T-helper 1 cell treated with Interleukin-12 subunit alpha and Interleukin-12 subunit beta and Interleukin-4 antibody, amounts not matched to agents 30 μg/mL and 1 μg/mL, for 36 hours (primary cell): Measurements from ENCODE around the gene STAC2.

Experiments used
- H3K27ac Mint-ChIP-seq: one replicate; pipeline ENCODE4 v1.8.0; 2021; ENCODE audit warnings: mild to moderate bottlenecking, mixed read lengths
- H3K27me3 Mint-ChIP-seq: one replicate; pipeline ENCODE4 v1.8.0; 2021; ENCODE audit warnings: low read depth, mixed read lengths
- H3K36me3 Mint-ChIP-seq: one replicate; pipeline ENCODE4 v1.8.0; 2021; ENCODE audit warnings: low read depth, mixed read lengths
- H3K4me1 Mint-ChIP-seq: one replicate; pipeline ENCODE4 v1.8.0; 2021; ENCODE audit warnings: low read depth, mixed read lengths
- H3K4me3 Mint-ChIP-seq: one replicate; pipeline ENCODE4 v1.8.0; 2021; ENCODE audit warnings: mild to moderate bottlenecking, moderate library complexity, mixed read lengths
- H3K9me3 Mint-ChIP-seq: one replicate; pipeline ENCODE4 v1.8.0; 2021; ENCODE audit warnings: mixed read lengths

The STAC2 gene

DNA sequence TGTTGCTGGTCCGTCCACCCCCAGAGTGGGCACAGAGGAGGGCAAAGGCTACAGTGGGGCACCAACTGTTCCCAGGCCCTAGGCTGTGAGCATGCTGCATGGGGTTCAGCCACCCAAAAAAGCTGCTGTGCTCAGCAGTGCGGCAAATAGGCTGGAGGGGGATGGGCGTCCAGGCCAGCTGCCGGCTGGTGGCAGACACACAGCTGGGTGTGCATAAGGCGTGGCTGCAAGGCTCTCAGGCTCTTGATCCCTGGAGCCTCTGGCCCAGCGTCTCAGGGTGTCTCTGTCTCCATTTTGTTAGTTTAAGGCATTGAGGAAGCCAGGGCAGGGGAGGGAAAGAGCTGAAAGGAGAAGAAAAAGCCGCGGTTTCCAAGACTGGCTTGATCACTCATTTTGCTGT lies 16.9 kb downstream of the STAC2 start:
- Mint-ChIP-seq H3K27ac (no peak overlapping the region), H3K4me3 (no peak overlapping the region)

DNA sequence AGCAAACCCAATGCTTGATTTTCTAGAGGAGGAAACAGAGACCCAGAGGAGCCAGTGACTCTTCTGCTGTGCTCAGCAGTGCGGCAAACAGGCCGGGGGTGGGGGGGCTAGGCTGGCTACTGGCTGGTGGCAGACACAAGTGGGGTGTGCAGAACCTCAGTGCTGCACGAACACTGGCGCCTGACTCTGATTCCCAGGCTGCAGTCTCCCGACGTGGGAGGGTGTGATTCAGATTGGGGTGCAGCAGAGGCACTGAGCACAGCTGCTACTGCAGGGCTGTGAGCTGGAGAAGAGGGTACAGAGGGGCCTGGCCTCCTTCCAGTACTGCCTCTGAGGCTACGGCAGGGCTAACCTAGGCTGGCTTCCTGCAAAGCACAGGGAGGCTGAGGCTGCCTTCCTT lies 17.6 kb downstream of the STAC2 start:
- no peaks in the 10 kb centered on the region for H3K9me3 Mint-ChIP-seq
- H3K27ac Mint-ChIP-seq = no peak overlapping the region
- peaks cover 19% of the 10 kb centered on the region for H3K36me3 Mint-ChIP-seq
- H3K27me3 Mint-ChIP-seq = peaks cover 24% of the 10 kb centered on the region
- peaks cover 17% of the 10 kb centered on the region for H3K4me1 Mint-ChIP-seq
- H3K4me3 Mint-ChIP-seq = no peak overlapping the region

More for the DNA sequence above, 16.9 kb downstream of the STAC2 start:
- Mint-ChIP-seq H3K36me3 (peaks cover 13% of the 10 kb centered on the region), H3K27me3 (peaks cover 24% of the 10 kb centered on the region), H3K9me3 (no peaks in the 10 kb centered on the region), H3K4me1 (peaks cover 17% of the 10 kb centered on the region)

DNA sequence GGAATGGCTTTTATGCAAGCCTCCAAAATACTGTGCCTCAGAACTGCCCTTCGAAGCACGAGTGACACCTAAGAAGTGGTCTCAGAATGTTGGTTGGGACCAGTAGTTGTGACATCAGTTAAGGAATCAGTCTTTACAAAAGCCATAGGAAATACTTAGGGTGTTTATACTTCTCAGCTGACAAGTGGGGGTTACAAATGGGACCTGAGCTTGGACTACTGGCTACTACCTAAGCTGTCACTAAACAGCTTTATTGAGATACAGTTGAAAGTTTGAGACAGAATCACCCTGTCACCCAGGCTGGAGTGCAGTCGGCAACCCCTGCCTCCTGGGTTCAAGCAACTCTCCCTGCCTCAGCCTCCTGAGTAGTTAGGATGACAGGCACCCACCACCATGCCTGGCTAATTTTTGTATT lies 20.6 kb downstream of the STAC2 start:
- H3K36me3 Mint-ChIP-seq = peaks cover 41% of the 10 kb centered on the region
- peak overlapping the region; percentile 24 for H3K27ac Mint-ChIP-seq
- H3K4me3 Mint-ChIP-seq = no peak overlapping the region
- H3K4me1 Mint-ChIP-seq = peaks cover 34% of the 10 kb centered on the region
- H3K27me3 Mint-ChIP-seq = peaks cover 12% of the 10 kb centered on the region
- H3K9me3 Mint-ChIP-seq = no peaks in the 10 kb centered on the region

DNA sequence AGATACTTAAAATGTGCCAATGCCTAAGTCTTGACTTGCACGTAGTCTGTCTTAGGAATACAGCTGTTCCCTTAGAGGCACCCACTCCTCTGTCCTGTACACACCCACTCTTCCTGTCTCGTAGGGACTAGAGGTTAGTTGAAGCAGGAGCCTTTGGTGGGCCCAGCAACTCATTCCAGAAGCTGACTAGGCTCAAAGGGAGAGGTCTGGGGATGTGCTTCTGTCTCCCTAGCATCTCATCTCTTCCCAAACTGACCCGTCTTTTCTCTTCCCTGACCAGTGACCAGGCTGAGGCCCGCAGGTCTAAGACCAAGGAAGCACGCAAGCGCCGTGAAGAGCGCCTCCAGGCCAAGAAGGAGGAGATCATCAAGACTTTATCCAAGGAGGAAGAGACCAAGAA lies 21.5 kb downstream of the STAC2 start:
- Mint-ChIP-seq H3K4me3 (no peak overlapping the region), H3K27ac (no peak overlapping the region), H3K27me3 (peaks cover 10% of the 10 kb centered on the region)

DNA sequence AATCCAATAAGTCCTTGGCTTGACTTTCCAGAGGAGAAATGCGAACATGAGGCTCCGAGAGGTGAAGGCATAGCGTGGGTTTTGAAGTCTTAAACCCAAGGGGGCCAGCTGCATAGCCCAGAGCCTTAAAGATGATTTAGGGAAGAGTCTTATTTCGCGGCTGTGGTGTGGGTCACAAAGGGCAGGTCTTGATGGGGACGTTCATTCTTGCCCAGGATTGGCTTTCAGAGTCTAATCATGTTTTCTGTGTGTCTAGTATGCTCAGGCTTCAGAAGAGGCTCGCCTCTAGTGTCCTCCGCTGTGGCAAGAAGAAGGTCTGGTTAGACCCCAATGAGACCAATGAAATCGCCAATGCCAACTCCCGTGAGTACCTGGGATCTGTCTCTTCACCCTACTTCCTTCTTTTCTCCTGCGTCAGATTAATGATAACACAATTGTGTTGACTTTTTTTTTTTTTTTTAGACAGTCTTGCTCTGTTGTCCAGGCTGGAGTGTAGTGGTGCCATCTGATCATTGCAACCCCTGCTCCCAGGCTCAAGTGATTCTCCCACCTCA lies 24.7 kb downstream of the STAC2 start:
- Mint-ChIP-seq H3K4me1 (peaks cover 43% of the 10 kb centered on the region), H3K4me3 (peak overlapping the region; percentile 86), H3K27me3 (no peaks in the 10 kb centered on the region), H3K9me3 (no peaks in the 10 kb centered on the region), H3K27ac (peak overlapping the region; percentile 99), H3K36me3 (peaks cover 45% of the 10 kb centered on the region)

More for the DNA sequence above, 21.5 kb downstream of the STAC2 start:
- H3K36me3 Mint-ChIP-seq = peaks cover 45% of the 10 kb centered on the region
- no peaks in the 10 kb centered on the region for H3K9me3 Mint-ChIP-seq
- H3K4me1 Mint-ChIP-seq = peaks cover 37% of the 10 kb centered on the region

DNA sequence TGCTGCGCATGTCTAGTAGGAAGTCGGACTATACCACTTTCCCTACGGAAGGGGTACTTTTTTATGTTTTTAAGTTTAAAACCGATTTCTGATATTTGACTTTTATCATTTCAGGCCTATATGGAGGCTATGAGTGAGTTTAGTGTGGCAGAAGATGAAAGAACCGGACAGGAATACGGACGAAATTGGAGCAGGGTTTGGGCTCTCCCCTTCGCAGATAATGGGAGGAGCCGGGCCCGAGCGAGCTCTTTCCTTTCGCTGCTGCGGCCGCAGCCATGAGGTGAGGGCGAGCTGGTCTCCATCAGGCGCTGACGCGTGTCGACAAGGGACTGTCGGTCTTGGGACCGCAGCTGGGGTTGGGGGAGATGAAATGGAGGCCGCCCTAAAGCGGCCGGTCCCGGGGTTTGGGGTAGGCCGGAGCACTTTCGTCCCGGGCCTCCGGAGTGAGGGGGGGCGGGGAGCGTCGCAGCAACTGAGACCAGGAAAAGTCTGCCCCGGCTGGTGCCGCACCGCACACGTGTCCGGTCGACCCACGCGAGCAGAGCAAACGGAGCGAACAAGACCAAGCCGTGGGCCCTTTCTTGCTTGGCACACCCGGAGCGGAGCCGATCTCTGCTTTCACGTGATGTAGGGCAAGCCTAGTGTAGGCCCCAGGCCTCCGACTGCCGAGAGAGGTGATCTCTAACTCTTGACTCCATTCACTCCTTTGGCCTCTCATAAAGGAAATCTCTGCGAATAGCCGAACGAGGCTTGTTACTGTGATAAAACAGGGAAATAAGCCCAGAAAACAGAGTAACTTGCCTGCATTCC lies 25.5 kb downstream of the STAC2 start, which contains the start of gene RPL19:
Gene RPL19 (plus strand): TSS at position 214 of the 810 bp plus-strand sequence. CDS start 62 bp downstream, at position 276.
- peak within 1 kb of the TSS; percentile 86 for H3K4me3 Mint-ChIP-seq
- H3K27me3 Mint-ChIP-seq = no peaks in the 10 kb centered on the region
- H3K4me1 Mint-ChIP-seq = peaks cover 48% of the 10 kb centered on the region
- peaks cover 45% of the 10 kb centered on the region for H3K36me3 Mint-ChIP-seq
- H3K9me3 Mint-ChIP-seq = no peaks in the 10 kb centered on the region
- H3K27ac Mint-ChIP-seq = peak within 1 kb of the TSS; percentile 99

DNA sequence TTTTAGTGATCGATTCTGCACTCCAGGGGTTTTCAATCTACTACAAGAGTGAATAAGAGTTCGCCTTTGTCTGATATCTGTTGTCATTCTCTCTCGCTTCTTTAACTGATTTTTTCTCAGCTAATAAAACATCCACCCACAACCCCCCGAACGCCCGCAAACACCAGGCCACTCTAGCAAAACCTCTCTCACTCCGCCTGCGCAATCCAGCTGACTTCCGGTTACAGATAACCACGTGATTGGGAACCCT lies 26.0 kb downstream of the STAC2 start:
- H3K27me3 Mint-ChIP-seq = no peaks in the 10 kb centered on the region
- peaks cover 51% of the 10 kb centered on the region for H3K4me1 Mint-ChIP-seq
- H3K36me3 Mint-ChIP-seq = peaks cover 40% of the 10 kb centered on the region
- H3K27ac Mint-ChIP-seq = peak overlapping the region; percentile 99
- no peaks in the 10 kb centered on the region for H3K9me3 Mint-ChIP-seq
- peak overlapping the region; percentile 86 for H3K4me3 Mint-ChIP-seq

DNA sequence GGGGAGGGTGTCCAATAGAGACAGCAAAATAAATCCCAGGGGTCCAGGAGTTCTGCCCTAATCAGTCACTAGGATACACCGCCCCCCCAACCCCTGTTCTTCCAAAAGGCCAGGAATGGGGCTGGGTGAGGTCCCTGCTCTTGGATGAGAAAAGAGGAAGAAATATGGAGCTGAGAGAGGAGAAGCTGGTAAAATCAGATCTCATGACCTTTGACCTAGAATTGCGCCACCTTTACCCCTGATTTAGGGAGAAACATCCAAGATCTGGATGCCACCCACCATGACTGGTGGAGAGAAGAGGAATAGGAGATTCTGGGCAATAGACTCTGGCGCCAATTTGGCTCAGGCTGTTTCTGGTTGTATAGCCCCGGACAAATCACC lies 27.6 kb downstream of the STAC2 start:
- Mint-ChIP-seq H3K27ac (peak overlapping the region; percentile 80), H3K4me3 (peak overlapping the region; percentile 86), H3K27me3 (no peaks in the 10 kb centered on the region), H3K4me1 (peaks cover 55% of the 10 kb centered on the region), H3K36me3 (peaks cover 31% of the 10 kb centered on the region), H3K9me3 (no peaks in the 10 kb centered on the region)

DNA sequence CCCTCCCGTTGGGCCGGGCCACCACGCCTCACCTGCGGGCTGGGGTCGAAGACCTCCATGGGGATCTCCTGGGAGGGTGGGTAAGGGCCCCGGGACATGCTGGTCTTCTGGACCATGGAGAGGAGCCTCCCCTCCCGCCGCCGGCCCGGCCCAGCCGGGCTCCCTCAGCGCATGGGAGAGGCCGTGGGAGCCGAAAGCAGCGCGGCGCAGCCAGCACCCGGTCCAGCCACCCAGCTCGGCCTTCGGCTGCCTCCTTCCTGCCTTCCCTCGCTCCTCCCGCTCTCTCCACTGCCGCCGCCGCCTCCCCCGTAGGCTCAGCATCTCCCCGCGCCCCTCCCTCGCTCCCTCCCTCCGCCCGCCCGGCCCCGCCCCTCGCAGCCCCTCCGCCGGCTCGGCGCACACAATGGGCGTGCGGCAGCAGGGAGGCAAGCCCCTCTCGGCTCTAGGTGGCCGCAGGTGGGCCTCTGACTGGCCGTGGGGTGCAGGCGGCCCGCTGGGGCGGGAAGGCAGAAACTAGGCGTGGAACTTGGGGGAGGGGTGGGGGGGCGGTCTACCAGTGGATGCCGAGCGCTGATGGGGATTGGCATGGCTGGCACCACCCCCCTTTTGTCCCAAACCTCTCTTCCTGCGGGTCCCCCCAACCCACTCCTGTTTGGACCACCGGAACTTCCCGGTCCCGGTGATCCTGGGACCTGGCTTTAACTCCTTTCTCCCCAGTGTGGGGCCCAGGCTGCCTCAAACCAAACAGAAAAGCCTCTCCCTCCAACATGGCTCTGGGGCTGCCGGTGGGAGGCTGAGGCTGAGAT lies 28.2 kb downstream of the STAC2 start, which contains the start of gene CACNB1:
Gene CACNB1 (minus strand): TSS at position 290 of the 806 bp plus-strand sequence. CDS start 174 bp downstream, at position 116.
- peak within 1 kb of the TSS; percentile 80 for H3K27ac Mint-ChIP-seq
- peaks cover 54% of the 10 kb centered on the region for H3K4me1 Mint-ChIP-seq
- H3K36me3 Mint-ChIP-seq = peaks cover 31% of the 10 kb centered on the region
- peak within 1 kb of the TSS; percentile 86 for H3K4me3 Mint-ChIP-seq
- no peaks in the 10 kb centered on the region for H3K27me3 Mint-ChIP-seq
- H3K9me3 Mint-ChIP-seq = no peaks in the 10 kb centered on the region

DNA sequence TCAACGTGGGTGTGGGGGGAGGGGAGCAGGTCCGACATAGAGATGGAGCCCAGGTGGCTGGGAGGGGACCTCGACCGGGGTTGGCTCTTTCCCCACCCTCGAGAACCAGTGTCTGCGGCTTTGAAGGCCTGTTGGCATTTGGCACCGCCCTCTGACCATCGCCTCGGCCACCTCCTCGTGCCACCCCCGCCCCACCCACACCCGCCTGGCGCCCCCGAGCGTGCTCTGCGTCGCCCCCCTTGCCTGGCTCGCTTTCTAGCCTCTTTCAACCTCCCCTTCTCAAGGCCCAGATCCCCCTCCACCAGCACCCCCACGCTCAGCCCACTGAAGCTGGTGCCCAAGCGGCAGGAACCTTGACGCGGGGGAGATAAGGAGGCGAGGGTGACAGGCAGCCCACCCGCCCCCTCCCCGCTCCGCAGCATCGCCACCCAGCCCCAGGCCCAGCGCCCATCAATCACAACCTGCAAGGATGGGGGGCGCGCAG lies 28.9 kb downstream of the STAC2 start:
- Mint-ChIP-seq H3K27me3 (no peaks in the 10 kb centered on the region), H3K9me3 (no peaks in the 10 kb centered on the region), H3K4me1 (peaks cover 52% of the 10 kb centered on the region), H3K4me3 (peak overlapping the region; percentile 86), H3K27ac (peak overlapping the region; percentile 26), H3K36me3 (peaks cover 29% of the 10 kb centered on the region)

DNA sequence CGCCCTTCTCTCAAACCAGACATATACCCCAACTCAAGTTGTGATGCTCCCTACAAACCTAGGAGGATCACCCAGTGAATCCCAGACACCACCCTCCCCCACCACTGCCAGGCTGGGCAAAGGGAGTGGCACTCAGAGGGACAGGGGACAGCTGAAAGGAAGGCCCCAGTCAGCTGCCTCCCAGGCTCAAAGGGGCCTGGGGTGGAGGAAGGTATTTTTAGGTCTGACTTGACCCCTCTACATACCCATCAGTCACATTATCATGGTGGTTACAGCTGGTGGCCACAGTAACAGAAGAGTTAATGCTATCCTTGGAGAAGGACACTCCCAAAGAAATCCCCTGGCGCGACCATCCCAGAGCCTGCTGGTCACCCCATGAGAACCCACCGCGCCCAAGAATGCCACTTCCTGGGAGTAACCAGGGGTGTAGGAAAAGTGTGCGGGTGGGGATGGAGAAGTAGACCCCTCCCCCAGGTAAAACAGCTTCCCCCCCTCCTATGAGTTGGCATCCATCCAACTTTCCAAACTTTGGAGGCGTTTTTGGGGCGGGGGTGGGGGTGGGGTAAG lies 29.4 kb downstream of the STAC2 start:
- Mint-ChIP-seq H3K4me1 (peaks cover 48% of the 10 kb centered on the region), H3K4me3 (peak overlapping the region; percentile 74), H3K9me3 (no peaks in the 10 kb centered on the region), H3K36me3 (peaks cover 25% of the 10 kb centered on the region), H3K27ac (no peak overlapping the region), H3K27me3 (no peaks in the 10 kb centered on the region)

DNA sequence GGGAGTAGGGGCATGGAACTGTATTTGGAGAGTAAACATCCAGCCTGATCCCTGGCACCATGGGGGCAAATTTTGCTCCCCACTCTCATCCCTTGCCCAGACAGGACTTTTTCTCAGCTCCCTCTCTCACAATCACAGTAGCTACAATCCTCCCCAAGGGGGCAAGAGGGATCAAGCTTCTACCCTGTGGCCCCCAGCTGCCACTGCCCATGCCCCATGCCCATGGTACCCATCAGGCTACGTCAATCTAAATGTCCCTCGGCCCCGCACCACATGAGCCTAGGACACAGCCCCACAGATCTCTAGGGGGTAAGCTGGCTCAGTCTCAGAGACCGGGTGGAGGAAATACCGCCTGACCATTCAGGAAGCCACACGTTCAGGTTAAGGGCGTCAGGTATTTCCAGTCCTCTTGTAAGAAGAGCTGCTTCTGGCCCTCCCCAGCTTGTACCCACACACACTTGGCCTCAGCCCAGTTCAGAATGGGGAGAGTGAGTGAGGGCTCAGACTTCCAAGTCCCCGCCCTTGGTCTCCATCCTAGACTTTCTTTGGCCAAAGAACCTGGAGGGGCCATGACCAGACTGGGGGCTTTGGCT lies 30.1 kb downstream of the STAC2 start:
- Mint-ChIP-seq H3K4me1 (peaks cover 42% of the 10 kb centered on the region), H3K9me3 (no peaks in the 10 kb centered on the region), H3K27ac (no peak overlapping the region), H3K4me3 (peak overlapping the region; percentile 74), H3K36me3 (peaks cover 19% of the 10 kb centered on the region), H3K27me3 (no peaks in the 10 kb centered on the region)

DNA sequence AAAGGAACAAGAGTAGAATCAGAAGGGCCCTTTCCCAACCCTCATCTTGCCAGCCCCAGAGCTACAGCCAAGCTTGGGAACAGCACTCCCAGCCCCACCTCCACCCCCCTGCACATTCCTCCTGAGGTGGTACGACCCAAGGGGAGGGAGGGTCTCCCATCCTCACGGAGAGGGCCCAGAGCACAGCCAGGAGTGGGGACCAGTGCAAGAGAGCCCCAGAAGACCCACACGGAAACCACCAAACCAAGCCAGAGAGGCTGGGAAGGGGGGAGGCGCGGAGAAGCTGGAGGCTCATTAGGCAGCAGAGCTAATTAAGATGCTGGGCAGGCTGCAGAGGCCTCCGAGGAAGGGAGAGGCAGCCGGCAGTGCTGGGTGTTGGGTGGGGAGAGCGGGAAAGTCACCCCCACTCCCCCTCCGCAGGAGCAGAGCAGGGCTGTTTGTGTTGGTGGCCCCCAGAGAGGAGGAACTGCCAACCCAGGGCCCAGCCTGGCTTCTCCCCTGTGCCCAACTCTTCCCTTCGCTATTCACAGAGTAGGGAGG lies 30.7 kb downstream of the STAC2 start:
- H3K9me3 Mint-ChIP-seq = no peaks in the 10 kb centered on the region
- H3K27me3 Mint-ChIP-seq = no peaks in the 10 kb centered on the region
- no peak overlapping the region for H3K27ac Mint-ChIP-seq
- H3K36me3 Mint-ChIP-seq = peaks cover 17% of the 10 kb centered on the region
- H3K4me3 Mint-ChIP-seq = no peak overlapping the region
- H3K4me1 Mint-ChIP-seq = peaks cover 41% of the 10 kb centered on the region
